ENCODE measurements around the gene ANXA11.
"Not testable (repeated sequence)": the region's sequence is repeated elsewhere in the genome, so short reads cannot be mapped to it uniquely, and the experiment has no call there.

DNA sequence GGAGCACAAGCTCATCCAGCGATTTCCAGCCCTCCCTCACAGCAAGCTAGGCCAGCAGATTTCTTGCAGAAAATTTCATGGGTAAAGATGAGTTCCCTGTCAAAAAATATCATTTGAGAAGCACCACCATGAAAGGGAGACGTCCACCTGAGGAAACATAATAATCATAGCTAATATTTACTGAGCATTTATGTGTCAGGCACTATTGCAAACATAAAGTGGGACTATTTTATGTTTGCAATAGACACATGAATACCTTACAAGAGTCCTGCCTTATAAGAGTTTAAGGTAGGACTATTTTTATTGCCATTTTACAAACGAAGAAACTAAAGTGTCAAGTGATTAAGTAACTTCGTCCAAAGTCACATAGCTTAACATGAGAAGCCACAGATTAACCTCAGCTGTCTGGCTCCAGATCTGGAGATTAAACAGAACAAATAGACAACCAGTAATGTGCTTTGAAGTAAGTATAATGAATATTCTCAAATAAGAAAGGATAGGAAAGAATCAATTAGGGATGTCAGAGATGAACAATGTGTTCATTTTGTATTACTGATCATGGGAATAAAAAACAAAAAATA, 7.3 kb upstream of the ANXA11 start:
- TF ChIP-seq POLR2AphosphoS5 (IDR thresholded peaks at IDR 0.05) = not testable (repeated sequence)
- TF ChIP-seq, protein P1, sequence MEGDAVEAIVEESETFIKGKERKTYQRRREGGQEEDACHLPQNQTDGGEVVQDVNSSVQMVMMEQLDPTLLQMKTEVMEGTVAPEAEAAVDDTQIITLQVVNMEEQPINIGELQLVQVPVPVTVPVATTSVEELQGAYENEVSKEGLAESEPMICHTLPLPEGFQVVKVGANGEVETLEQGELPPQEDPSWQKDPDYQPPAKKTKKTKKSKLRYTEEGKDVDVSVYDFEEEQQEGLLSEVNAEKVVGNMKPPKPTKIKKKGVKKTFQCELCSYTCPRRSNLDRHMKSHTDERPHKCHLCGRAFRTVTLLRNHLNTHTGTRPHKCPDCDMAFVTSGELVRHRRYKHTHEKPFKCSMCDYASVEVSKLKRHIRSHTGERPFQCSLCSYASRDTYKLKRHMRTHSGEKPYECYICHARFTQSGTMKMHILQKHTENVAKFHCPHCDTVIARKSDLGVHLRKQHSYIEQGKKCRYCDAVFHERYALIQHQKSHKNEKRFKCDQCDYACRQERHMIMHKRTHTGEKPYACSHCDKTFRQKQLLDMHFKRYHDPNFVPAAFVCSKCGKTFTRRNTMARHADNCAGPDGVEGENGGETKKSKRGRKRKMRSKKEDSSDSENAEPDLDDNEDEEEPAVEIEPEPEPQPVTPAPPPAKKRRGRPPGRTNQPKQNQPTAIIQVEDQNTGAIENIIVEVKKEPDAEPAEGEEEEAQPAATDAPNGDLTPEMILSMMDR (IDR thresholded peaks at IDR 0.05) = not testable (repeated sequence)
